Measurements from ENCODE around the gene KRT13.

The KRT13 gene

DNA sequence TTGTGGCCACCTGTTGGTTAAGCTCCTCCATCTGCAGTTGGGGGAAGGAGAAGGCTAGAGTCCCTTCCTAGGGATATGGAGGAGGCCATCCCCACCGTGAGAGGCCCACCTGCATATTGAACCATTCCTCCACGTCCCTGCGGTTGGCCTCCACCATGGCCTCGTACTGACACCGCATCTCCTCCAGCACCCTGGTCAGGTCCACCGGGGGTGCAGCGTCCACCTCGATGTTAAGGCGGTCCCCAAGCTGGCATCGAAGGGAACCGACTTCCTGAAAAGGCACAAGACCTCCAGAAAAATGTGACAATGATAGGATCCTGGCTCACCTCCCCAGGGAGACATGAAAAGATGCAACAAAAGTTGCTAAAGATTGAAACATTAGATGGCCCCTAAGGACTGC, 41.2 kb downstream of the KRT13 start:
- no peak for DNase-seq

DNA sequence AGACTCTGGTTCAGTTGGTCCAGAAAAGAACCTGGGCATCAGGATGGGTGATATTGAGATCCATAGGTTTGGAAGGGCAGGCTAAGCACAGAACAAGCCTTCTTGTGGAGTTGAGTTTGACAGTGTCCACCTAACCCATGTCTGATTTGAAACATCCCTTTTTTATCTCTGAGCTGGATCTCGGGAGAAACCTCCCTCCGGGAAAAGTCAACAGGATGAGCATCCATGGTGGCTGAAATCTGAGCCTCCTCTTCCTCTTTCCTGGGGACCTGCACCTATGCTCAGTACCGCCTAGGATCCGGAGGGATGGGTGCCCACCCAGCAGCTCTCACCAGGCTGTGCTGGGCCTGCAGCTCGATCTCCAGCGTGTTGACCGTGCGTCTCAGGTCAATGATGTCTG, 41.7 kb downstream of the KRT13 start:
- DNase-seq = no peak

DNA sequence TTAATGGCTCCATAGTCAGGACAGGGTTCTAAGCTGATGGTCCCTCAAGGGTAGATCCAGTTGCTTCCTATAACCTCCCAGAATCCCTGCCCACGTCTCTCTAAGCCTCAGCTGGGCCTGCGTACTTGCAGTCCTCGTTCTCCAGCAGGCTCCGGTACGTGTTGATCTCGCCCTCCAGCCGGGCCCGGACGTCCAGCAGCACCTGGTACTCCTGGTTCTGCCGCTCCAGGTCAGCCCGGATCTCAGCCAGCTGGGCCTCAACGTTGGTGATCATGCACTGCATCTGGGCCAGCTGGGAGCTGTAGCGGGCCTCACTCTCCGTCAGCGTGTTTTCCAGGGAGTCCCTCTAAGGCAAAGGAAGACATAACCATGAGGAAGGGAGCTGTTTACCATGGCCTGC, 42.7 kb downstream of the KRT13 start:
- DNase-seq = no peak

DNA sequence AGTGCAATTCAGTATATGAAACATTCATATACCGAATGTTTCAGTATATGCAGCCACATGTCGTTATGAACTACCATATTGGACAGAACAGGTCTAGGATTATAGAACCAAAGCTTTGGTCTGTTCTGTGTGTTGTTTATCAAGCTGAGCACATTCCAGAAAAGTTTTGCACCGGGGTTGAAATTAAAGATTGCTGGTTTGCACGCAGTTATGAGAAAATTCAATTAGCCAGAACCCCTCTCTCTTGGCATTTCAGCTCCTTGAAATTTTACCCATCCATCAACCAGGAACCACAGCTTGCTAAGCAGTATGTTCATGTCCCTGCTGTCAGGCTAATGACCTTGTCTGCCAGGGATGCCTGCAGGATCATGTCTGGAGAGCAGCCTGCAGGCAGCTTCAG, 47.7 kb downstream of the KRT13 start:
- DNase-seq = no peak

DNA sequence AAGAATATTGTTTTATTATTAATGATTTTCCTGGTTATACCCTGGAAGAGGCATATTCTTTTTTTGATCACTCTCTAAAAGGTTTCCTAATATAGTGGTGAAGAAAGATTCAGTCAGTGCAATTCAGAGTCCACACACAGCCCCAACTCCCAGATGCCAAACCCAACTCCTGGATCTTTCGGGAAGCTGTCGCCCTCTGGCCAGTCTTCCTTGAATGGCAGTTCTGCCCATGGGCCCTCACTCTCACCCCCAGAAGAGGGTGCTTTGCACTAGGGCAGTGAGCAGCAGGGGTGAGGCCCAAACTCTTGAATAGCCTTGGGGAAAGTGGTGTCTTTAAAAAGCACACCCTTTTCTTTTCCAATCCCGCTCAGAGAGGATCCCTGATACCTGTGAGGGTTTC, 49.2 kb downstream of the KRT13 start:
- DNase-seq = no peak

DNA sequence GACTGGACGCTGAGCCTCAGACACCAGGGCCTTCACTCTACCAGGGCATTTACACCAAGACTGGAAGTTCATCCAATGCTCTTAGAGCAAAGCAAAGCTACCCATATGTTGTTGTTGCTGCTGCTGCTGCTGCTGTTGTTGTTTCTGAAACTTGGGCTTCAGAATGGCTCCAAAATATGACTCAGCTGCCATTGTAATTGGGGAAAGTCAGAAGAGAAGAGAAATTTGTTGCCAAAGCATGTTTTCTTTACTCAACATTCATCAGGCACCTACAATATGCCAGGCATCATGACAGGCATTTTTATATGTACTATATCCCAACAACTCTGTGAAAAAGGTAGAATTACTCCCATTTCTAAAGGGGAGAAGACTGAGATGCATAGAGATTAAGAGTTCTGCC, 50.2 kb downstream of the KRT13 start:
- no peak for DNase-seq

DNA sequence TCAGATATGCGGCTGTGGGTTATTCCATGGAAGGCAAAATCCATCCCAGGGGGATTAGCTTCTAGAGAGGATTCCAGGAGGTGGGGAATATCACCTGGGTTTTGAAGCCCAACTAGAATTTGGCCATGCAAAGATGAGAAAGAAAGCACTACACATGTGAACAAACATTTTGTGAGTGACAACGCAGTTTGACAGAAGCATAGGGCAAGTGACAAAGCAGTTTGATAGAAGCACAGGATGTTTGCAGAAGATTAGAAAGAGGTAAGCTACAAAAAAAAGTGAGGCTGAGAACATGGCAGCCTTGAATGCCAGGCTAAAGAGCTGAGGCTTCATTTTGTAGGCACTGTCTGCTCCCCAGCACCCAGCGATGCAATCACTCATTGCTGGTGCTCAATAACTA, 52.3 kb downstream of the KRT13 start:
- peak; percentile 6 for DNase-seq

DNA sequence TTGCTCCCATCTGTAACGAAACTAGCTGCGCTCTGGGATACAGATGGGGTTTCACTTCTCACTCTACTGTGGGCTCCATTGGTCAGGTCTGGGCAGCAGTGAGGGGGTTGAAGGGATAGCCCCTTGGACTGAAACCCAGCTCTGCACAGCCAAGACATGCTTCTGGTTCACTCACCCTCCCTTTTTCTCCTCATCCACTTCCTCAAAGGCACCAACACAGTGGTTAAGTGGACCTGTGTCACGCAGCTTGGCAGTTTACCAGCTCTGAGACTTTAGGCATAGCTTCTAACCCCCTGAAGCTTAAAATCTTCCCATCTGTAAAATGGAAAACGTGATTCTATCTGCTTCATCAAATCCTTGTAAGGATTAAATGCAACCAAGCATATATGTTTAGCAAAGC, 53.1 kb downstream of the KRT13 start:
- DNase-seq = peak; percentile 74

DNA sequence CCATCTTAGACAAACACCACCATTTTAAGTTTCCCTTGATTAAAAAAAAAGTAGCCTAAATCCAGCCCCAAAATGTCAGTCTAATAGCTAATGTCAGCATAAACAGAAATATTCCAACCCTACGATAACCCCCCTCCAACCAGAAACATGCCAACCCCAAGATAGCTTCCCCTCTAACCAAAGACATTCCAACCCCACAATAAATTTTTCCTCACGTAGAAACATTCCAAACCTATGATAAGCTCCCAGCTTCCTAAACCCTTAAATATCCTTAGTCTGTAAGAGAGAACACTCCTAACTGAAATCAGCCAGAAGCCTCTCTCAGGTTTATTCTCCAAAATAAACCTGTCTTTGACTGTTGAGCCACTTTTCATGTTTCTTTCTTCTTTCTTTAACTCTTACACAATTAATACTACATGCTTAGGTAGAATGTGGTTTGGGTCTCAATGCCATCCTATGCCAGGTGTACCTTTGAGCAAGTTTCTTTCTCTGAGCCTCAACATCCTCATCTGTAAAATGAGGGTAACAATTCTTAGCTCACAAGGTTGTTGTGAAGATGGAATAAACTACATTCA, 54.2 kb downstream of the KRT13 start:
- DNase-seq = no peak

Measured in hematopoietic multipotent progenitor cell treated with erythropoietin and hydrocortisone succinate and interleukin-3 and kit ligand, for 4 days (in vitro differentiated cells).